Loucy (cell line): ENCODE results near the gene FBXL13.
"Not testable (repeated sequence)": the region's sequence is repeated elsewhere in the genome, so short reads cannot be mapped to it uniquely, and the experiment has no call there.

Experiments
- H2AFZ ChIP-seq: fragments of 200-600 bp; sonication (generic); 2 replicates; pipeline ENCODE4 v1.6.0; 2016; ENCODE audit warnings: antibody characterized with exemption, mild to moderate bottlenecking, low read length, moderate library complexity
- H3F3A ChIP-seq: fragments of 200-600 bp; 2 replicates; pipeline ENCODE4 v1.6.0; 2016; ENCODE audit warnings: antibody characterized with exemption, low read depth, mild to moderate bottlenecking
- H3K27me3 ChIP-seq: fragments of 200-600 bp; sonication (generic); 2 replicates; pipeline ENCODE4 v1.6.1; 2014; ENCODE audit warnings: low read length, mild to moderate bottlenecking; ENCODE audit not compliant: insufficient read depth, poor library complexity, severe bottlenecking
- H3K36me3 ChIP-seq: fragments of 200-600 bp; sonication (generic); 2 replicates; pipeline ENCODE4 v1.6.1; 2016; ENCODE audit warnings: low read length; ENCODE audit not compliant: insufficient read depth
- H3K4me1 ChIP-seq: fragments of 200-600 bp; sonication (generic); 2 replicates; pipeline ENCODE4 v1.5.1; 2014; ENCODE audit warnings: low read length, mild to moderate bottlenecking; ENCODE audit not compliant: insufficient read depth, poor library complexity, severe bottlenecking
- H3K4me2 ChIP-seq: fragments of 200-600 bp; sonication (generic); 2 replicates; pipeline ENCODE4 v1.6.0; 2014; ENCODE audit warnings: antibody characterized with exemption, low read length, low read depth, mild to moderate bottlenecking; ENCODE audit not compliant: poor library complexity, severe bottlenecking
- H3K4me3 ChIP-seq: fragments of 200-600 bp; sonication (generic); 2 replicates; pipeline ENCODE4 v1.5.1; 2014; ENCODE audit warnings: low read length, mild to moderate bottlenecking, mixed read lengths; ENCODE audit not compliant: poor library complexity, severe bottlenecking
- H3K79me2 ChIP-seq: fragments of 200-600 bp; sonication (generic); 2 replicates; pipeline ENCODE4 v1.6.1; 2014; ENCODE audit warnings: low read length; ENCODE audit not compliant: insufficient read depth
- H3K9ac ChIP-seq: fragments of 200-600 bp; sonication (generic); 2 replicates; pipeline ENCODE4 v1.6.0; 2014; ENCODE audit warnings: mild to moderate bottlenecking, low read depth, low read length, moderate library complexity; ENCODE audit not compliant: poor library complexity, severe bottlenecking
- H3K9me2 ChIP-seq: fragments of 200-600 bp; sonication (generic); replicated peaks from 2 replicates; pipeline ENCODE4 v1.6.1; 2016; ENCODE audit warnings: low read depth, low read length, mixed read lengths
- H3K9me3 ChIP-seq: fragments of 200-600 bp; sonication (generic); 2 replicates; pipeline ENCODE4 v1.6.1; 2014; ENCODE audit warnings: mild to moderate bottlenecking, antibody characterized with exemption, low read length, low read depth; ENCODE audit not compliant: insufficient read depth
- H4K20me1 ChIP-seq: fragments of 200-600 bp; sonication (generic); 2 replicates; pipeline ENCODE4 v1.6.0; 2014; ENCODE audit warnings: antibody characterized with exemption, low read length, mild to moderate bottlenecking; ENCODE audit not compliant: insufficient read depth, poor library complexity, severe bottlenecking
- CTCF ChIP-seq: fragments of 200-600 bp; sonication (generic); conservative IDR thresholded peaks from 2 replicates; pipeline ENCODE4 v1.5.1; 2014; ENCODE audit warnings: mild to moderate bottlenecking, antibody characterized with exemption, low read length
- EZH2phosphoT487 ChIP-seq: fragments of 200-600 bp; IDR thresholded peaks from 2 replicates; pipeline ENCODE4 v1.6.1; 2018; ENCODE audit warnings: antibody characterized with exemption, mild to moderate bottlenecking, moderate library complexity, borderline replicate concordance

Gene FBXL13

GRCh38 chr7:102840404-102840803, 234.2 kb downstream of the FBXL13 start:
- H3K9me3 ChIP-seq = no peaks in the 10 kb centered on the region
- H3F3A ChIP-seq = no peaks in the 10 kb centered on the region
- no peak overlapping the region for H2AFZ ChIP-seq
- H3K79me2 ChIP-seq = no peaks in the 10 kb centered on the region
- no peak overlapping the region for H3K4me2 ChIP-seq
- no peaks in the 10 kb centered on the region for H3K36me3 ChIP-seq
- H3K27me3 ChIP-seq = no peaks in the 10 kb centered on the region
- H3K9ac ChIP-seq = no peak overlapping the region
- TF ChIP-seq CTCF (no peak), EZH2phosphoT487 (no peak)
- H3K9me2 ChIP-seq = no peaks in the 10 kb centered on the region
- H3K4me1 ChIP-seq = no peaks in the 10 kb centered on the region
- no peak overlapping the region for H3K4me3 ChIP-seq
- H4K20me1 ChIP-seq = no peaks in the 10 kb centered on the region

- H3K9me2 ChIP-seq, H3K9me3 ChIP-seq, H3K4me2 ChIP-seq, H3F3A ChIP-seq, H3K79me2 ChIP-seq, H3K4me1 ChIP-seq, H4K20me1 ChIP-seq, H3K4me3 ChIP-seq, H3K9ac ChIP-seq, H2AFZ ChIP-seq, H3K27me3 ChIP-seq, H3K36me3 ChIP-seq: not testable (repeated sequence)
These were observed 236.0 kb downstream of the FBXL13 start for GRCh38 chr7:102838572-102839101.

GRCh38 chr7:102837802-102838201, 236.8 kb downstream of the FBXL13 start:
- H4K20me1 ChIP-seq = no peaks in the 10 kb centered on the region
- no peaks in the 10 kb centered on the region for H3F3A ChIP-seq
- no peaks in the 10 kb centered on the region for H3K9me2 ChIP-seq
- H3K27me3 ChIP-seq = no peaks in the 10 kb centered on the region
- H3K4me1 ChIP-seq = no peaks in the 10 kb centered on the region
- no peak overlapping the region for H3K9ac ChIP-seq
- no peak for TF ChIP-seq EZH2phosphoT487
- H3K4me2 ChIP-seq = no peak overlapping the region
- no peaks in the 10 kb centered on the region for H3K36me3 ChIP-seq
- H2AFZ ChIP-seq = no peak overlapping the region
- H3K4me3 ChIP-seq = no peak overlapping the region
- no peaks in the 10 kb centered on the region for H3K79me2 ChIP-seq
- no peaks in the 10 kb centered on the region for H3K9me3 ChIP-seq

- no peak for TF ChIP-seq EZH2phosphoT487
- no peak overlapping the region for H3K4me3 ChIP-seq
- no peaks in the 10 kb centered on the region for H3K79me2 ChIP-seq
- H2AFZ ChIP-seq = no peak overlapping the region
- H3K4me1 ChIP-seq = no peaks in the 10 kb centered on the region
- H3K9me3 ChIP-seq = no peaks in the 10 kb centered on the region
- no peaks in the 10 kb centered on the region for H4K20me1 ChIP-seq
- no peaks in the 10 kb centered on the region for H3K9me2 ChIP-seq
- H3K4me2 ChIP-seq = no peak overlapping the region
- no peak overlapping the region for H3K9ac ChIP-seq
- no peaks in the 10 kb centered on the region for H3K36me3 ChIP-seq
- no peaks in the 10 kb centered on the region for H3K27me3 ChIP-seq
- no peaks in the 10 kb centered on the region for H3F3A ChIP-seq
These were observed 237.6 kb downstream of the FBXL13 start for GRCh38 chr7:102836977-102837376.
